Left ventricle myocardium superior (tissue), 1 donor: Measurements from ENCODE around the gene PALB2. TPM values are rescaled to one million over a fixed set of nuclear protein-coding genes. Genes with fewer than 3 reads are reported as not detected.
"Not testable (repeated sequence)": the region's sequence is repeated elsewhere in the genome, so short reads cannot be mapped to it uniquely, and the experiment has no call there.

Source experiments
- ATAC-seq: fragments of 200-7000 bp; cut with Tn5 transposase; one replicate; pipeline ENCODE4 v1.9.1; 2020; ENCODE audit warnings: mild to moderate bottlenecking, moderate library complexity
- DNase-seq: peaks from one replicate; pipeline ENCODE4 v3.0.0-alpha.2; 2020
- intact Hi-C: fragments of 100-400 bp; cut with micrococcal nuclease; formaldehyde crosslinking; loops from one replicate; pipeline ENCODE4 v1.11.0; 2022
- total RNA-seq: library from RNA; stranded (reverse); fragmentation: NEBNext Ultra II Directional; extraction: Animal tissue kit (Norgen Biotek cat#: 25700); gene quantifications from one replicate; pipeline ENCODE4 v1.2.1, GENCODE V29; 2021
- donor health status: DM: no; HTN: yes; CAD: no; lungs with severe emphysema.

The PALB2 gene
- total RNA-seq, 1 donor from 2014 or later, result 5.5 TPM

DNA sequence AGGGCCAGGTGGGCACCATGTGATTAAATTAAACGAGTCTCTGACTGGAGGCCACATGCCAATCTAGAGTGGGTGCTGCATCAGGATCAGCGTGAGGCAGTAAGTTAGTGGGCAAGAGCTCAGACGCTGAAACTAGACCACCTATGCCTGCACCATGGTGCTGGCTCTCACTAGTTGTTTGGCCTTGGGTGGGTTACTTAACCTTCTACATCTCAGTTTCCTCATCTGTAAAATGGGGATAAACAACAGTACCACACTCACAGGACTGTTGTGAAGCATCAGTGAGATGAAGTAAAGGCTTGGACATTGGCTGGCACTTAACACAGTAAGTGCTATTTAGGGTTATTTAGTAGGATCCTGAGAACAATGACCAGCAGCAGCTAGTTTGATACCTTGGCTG, 50.9 kb downstream of the PALB2 start:
- DNase-seq (no peak), ATAC-seq (no peak)
- intact Hi-C loops, result no loop called here

GRCh38 chr16:23587726-23588125, 53.4 kb downstream of the PALB2 start:
- DNase-seq (peak; percentile 53), ATAC-seq (peak; percentile 56)
- intact Hi-C loops, result no loop called here

- no peak for DNase-seq
- ATAC-seq, result peak; percentile 72
- intact Hi-C loops, result no loop called here
Measured at GRCh38 chr16:23584186-23585076, 56.7 kb downstream of the PALB2 start.

DNA sequence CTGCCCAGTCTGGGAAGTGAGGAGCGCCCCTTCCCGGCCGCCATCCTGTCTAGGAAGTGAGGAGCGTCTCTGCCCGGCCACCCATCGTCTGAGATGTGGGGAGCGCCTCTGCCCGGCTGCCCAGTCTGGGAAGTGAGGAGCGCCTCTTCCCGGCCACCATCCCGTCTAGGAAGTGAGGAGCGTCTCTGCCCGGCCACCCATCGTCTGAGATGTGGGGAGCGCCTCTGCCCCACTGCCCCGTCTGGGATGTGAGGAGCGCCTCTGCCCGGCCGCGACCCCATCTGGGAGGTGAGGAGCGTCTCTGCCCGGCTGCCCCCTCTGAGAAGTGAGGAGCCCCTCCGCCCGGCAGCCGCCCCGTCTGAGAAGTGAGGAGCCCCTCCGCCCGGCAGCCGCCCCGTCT, 57.8 kb downstream of the PALB2 start:
- ATAC-seq, DNase-seq, intact Hi-C loops: not testable (repeated sequence)

DNA sequence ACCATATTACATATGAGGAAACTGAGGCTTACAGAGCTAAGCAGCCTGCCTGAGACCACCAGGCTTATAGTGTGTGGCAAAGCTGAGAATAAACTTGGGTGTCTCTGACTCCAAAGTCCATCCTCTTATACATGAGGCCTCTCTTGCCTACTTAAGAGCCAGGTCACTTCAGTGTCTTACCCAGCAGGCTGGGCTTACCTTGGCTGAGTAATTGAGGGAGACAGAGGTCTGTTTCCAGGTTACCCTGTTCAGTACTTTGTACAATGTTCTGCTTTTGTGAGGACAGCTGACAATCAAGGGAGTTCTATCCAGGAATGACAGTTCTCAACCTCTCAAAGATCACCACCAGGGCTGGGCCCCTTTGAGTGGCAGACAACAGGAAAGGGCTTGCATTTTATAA, 59.3 kb downstream of the PALB2 start:
- no peak for ATAC-seq
- intact Hi-C loops, result no loop called here
- DNase-seq, result no peak

- DNase-seq (no peak), ATAC-seq (no peak)
- intact Hi-C loops, result no loop called here
Measured at GRCh38 chr16:23580391-23580790, 60.7 kb downstream of the PALB2 start.

DNA sequence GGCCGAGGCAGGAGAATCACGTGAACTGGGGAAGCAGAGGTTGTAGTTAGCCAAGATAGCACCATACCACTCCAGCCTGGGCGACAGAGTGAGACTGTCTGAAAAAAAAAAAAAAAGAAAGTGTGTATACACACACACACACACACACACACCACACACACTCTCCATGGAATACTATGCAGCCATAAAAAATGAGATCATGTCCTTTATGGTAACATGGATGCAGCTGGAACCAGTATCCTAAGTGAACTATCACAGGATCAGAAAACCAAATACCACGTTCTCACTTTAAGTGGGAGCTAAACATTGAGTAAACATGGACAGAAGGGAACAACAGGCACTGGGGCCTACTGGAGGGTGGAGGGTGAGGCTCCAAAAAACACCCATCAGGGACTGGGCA, 61.7 kb downstream of the PALB2 start:
- no peak for DNase-seq
- intact Hi-C loops, result no loop called here
- ATAC-seq, result no peak

GRCh38 chr16:23578101-23578830, 62.8 kb downstream of the PALB2 start:
- ATAC-seq (no peak), DNase-seq (no peak)
- intact Hi-C loops, result no loop called here

DNA sequence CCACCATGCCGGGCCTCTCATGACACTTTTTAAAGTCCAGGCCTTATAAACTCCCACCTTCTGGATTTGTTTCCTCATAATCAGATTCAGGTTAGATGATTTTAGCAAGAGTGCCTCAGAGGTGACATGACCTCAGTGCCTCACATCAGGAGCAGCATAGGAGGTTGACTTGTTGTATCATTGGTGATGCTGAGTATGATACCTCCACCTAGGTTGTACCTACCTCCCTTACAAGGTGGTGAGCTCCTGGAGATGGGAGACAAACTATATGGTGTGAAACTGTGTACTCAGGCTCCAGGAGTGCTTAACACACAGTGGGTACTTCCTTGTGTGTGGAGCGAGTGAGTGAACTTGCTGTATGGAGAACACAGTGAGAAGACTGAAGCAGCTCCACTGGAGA, 63.6 kb downstream of the PALB2 start:
- intact Hi-C loops, result no loop called here
- ATAC-seq, result no peak
- no peak for DNase-seq

DNA sequence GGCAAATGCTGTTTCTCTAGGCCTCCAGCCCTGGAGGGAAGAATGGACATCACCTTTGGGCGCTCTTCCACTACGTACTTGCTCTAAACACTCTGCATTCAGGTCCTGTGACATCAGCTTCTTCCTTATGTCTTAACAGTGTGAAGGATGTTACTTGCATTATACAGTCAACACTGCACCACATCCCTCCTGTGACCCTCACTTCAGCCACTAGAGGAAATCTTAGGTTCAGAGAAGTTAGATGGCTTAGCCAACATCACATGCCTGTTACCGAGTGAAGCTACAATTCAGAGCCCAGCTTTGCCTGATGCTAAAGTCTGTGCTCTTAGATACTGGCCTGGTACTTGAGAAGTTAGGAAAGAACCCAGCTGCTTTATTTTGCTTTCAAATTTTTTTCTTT, 65.3 kb downstream of the PALB2 start:
- DNase-seq, result no peak
- no peak for ATAC-seq
- intact Hi-C loops, result no loop called here

GRCh38 chr16:23573817-23574216, 67.3 kb downstream of the PALB2 start:
- DNase-seq (no peak), ATAC-seq (no peak)
- intact Hi-C loops, result no loop called here

DNA sequence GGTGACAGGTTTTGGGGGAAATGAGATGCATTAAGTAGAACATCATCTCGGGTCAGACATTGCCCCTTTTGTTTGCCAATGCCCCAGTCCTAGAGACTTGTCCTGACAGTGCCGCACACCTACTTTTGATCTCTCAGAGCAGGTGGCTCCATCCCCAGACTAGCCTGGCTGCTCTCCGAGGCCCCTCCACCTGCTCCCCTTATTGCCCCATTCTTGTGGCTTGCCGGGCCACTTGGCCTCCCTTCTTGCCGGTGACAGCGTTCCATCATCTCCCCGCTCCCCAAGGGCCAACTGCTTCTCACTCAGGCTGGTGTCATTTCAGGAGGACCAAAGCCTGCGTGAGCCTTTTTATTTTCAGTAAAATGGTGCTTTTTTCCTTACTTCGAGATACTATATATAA, 68.7 kb downstream of the PALB2 start:
- intact Hi-C loops, result no loop called here
- no peak for DNase-seq
- ATAC-seq, result no peak

DNA sequence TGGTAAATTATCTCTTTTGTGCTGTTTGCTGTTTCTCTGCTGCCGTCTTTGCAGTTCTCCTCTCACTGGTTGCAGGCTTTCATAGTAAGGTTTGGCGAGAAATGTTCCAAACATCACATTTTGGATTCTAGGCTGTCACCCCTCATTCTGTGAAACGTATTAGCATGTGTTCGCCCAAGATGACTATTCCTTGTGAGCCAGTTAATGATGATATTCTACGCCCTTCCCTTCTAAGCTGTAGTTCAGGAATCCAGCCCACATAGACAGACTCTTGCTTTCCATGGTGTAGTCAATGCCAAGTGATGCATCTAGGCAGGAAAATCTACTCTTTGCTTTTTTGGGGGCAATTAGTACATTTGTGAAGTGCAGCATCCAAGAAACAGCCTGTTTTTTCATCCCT, 69.2 kb downstream of the PALB2 start:
- ATAC-seq (no peak), DNase-seq (no peak)
- intact Hi-C loops, result no loop called here

GRCh38 chr16:23570992-23571632, 70.0 kb downstream of the PALB2 start:
- intact Hi-C loops, result no loop called here
- peak; percentile 20 for ATAC-seq
- DNase-seq, result no peak

- no peak for DNase-seq
- no peak for ATAC-seq
- intact Hi-C loops, result no loop called here
Measured at GRCh38 chr16:23567602-23568001, 73.5 kb downstream of the PALB2 start.

DNA sequence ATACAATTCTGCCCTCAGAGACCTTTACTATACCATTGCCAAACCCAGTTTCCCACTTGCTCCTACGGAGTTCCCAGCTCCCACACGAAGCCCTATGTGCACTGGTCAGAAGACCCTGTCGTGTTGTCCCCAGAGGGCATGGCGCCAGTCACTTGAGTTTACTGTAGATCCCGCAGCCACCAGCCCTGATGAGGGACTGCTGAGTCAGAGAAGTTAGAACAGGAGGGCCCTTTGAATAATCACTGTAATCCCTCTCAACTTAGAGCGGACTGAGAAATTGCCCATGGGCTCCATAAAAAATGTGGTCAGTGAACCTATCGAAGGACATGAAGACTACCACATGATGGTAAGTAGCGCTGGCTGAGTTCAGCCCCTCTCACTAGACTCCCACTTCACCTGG, 74.4 kb downstream of the PALB2 start:
- intact Hi-C loops, result no loop called here
- no peak for ATAC-seq
- no peak for DNase-seq

DNA sequence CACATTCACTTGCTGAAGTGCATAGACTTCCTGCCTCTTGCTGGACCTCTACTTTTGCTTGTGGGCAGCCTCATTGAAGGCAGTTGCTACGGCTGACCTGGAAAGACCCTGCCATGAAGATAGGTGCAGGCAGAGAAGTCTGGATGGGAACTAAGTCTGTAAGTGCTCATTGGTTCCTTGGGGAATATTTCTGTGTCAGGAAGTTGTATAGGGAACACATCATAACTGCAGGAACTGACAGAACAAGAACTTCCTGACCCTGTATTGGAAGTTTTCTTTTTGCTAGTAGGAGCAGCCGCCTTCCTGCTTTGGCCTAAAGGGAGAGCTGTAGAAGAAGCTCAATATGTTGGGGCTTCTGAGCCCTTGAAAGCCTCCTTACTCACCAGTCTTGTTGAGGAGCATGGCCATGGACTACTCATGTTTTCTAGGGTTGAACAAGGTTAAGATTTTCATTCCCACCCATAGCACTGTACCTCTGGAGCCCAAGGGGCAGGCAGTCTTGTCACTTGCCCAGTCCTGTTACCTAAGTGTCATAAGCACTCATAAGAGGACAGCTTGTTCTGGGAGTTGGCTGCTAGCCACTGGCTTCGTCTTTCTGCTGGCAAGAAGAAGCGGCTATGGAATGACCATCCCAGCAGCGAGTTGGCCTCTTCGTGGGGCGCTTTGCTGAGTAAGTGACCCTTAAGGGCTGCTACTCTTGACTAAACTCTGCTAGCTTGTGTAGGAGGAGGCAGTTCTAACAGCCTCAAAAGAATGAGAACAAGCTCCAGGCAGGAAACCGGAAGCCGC, 76.3 kb downstream of the PALB2 start:
- DNase-seq, result peak; percentile 80
- peak; percentile 92 for ATAC-seq
- intact Hi-C loops, result no loop called here

DNA sequence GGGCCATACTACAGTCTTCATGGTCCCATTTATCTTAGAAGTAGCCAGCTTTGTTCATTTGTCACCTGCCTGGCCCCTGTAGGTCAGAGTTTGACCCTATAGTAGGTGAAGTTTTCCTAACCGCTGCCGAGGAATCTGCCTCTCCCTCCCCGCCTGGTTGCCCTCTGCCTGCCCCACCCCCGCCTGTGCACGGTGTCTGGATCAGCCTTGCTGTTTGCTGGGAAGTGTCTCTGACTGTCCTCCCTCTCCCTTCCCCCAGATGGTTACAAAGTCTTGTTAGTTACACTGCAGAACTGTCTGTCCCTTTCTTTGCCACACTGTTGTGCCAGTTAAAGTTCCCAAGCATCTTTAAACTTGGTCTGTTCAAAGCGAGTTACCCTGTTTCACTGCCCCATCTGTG, 77.9 kb downstream of the PALB2 start:
- intact Hi-C loops, result no loop called here
- DNase-seq (no peak), ATAC-seq (no peak)

DNA sequence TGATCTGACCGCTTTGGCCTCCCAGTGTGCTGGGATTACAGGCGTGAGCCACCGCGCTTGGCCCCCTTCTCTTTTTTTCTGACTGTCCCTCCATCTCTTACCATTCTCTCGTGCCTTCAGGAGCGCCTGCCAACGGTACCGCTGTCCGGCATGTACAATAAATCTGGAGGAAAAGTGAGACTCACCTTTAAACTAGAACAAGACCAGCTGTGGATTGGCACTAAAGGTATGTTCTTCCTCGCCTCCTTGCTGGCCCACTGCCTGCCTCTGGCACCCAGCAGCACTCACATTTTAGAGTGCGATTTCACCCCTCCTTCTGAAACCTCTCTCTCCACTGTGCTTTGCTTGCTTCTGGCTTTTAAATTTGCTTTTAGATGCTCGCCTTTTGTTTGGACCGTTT, 78.6 kb downstream of the PALB2 start:
- intact Hi-C loops, result no loop called here
- ATAC-seq (no peak), DNase-seq (no peak)
